A549 (cell line): ENCODE measurements around the gene RYR3. TPM values are rescaled to one million over a fixed set of nuclear protein-coding genes. Genes with fewer than 3 reads are reported as not detected.

Source experiments
- ATAC-seq, 2 experiments: fragments of 200-7000 bp in 1 of 2; fragments of >200 bp in 1 of 2; cut with Nextera tagmentation in 1 of 2; cut with Tn5 transposase in 1 of 2; 3 replicates each; pipeline versions ENCODE4 v1.8.0 to v1.9.1; 2018 to 2020; ENCODE audit warnings: mild to moderate bottlenecking in 1 of 2, moderate library complexity in 1 of 2
- CTCF ChIA-PET: fragments of 300-600 bp; sonication (Branson Sonifier 250); formaldehyde crosslinking; extraction: SDS; loops from one replicate; lab custom pipeline; 2021; ENCODE audit warnings: antibody characterized with exemption, inconsistent platforms; lab: Yijun Ruan, JAX
- POLR2A ChIA-PET: fragments of 350-600 bp; formaldehyde crosslinking; extraction: SDS; loops from one replicate; lab custom pipeline; 2021; ENCODE audit warnings: antibody characterized with exemption, inconsistent platforms; lab: Yijun Ruan, JAX
- DNase-seq, 2 experiments: peaks; one replicate each; pipeline versions ENCODE4 v3.0.0 to v3.0.0-alpha.2; 2011 to 2016; ENCODE audit warnings: low read depth in 1 of 2, low spot score in 1 of 2
- FAIRE-seq: peaks from 2 replicates; lab custom pipeline; 2011; peaks lifted over from hg19 to GRCh38; lab: Jason Lieb, UNC
- H3K27ac ChIP-seq, 2 experiments: fragments of >200 bp; sonication (Bioruptor Twin); formaldehyde crosslinking; 3 replicates each; pipeline ENCODE4 v1.5.1; 2016 to 2017
- H3K4me1 ChIP-seq: fragments of >200 bp; sonication (Bioruptor Twin); formaldehyde crosslinking; 3 replicates; pipeline ENCODE4 v1.6.1; 2016
- H3K4me2 ChIP-seq: fragments of >200 bp; sonication (Bioruptor Twin); formaldehyde crosslinking; 3 replicates; pipeline ENCODE4 v1.6.1; 2016
- H3K4me3 ChIP-seq: fragments of >200 bp; sonication (Bioruptor Twin); formaldehyde crosslinking; 3 replicates; pipeline ENCODE4 v1.5.1; 2016
- H3K9me3 ChIP-seq: fragments of >200 bp; sonication (Bioruptor Twin); formaldehyde crosslinking; 3 replicates; pipeline ENCODE4 v1.6.1; 2016
- ATOH8 ChIP-seq: fragments of 250-450 bp; sonication (Bioruptor Pico); IDR thresholded peaks from 2 replicates; pipeline ENCODE4 v1.5.0; 2020; ENCODE audit warnings: low read depth, mild to moderate bottlenecking, moderate library complexity
- CBX8 ChIP-seq: fragments of 200-600 bp; sonication (generic); IDR thresholded peaks from 2 replicates; pipeline ENCODE4 v1.6.1; 2016
- CEBPB ChIP-seq, 2 experiments: fragments of >200 bp in 1 of 2; sonication (Bioruptor Twin) in 1 of 2; formaldehyde crosslinking in 1 of 2; IDR thresholded peaks; 2 replicates each; pipeline ENCODE4 v1.6.1; 2012 to 2016
- CHD2 ChIP-seq: fragments of 150-350 bp; IDR thresholded peaks from 2 replicates; pipeline ENCODE4 v1.6.1; 2014; ENCODE audit warnings: low read length; ENCODE audit not compliant: partially characterized antibody
- CTCF ChIP-seq: fragments of >200 bp; sonication (Bioruptor Twin); formaldehyde crosslinking; IDR thresholded peaks from 3 replicates; pipeline ENCODE4 v1.5.1; 2016
- EP300 ChIP-seq, 2 experiments: fragments of >200 bp; sonication (Bioruptor Twin); formaldehyde crosslinking; IDR thresholded peaks; 2 replicates in 1 of 2; 3 replicates in 1 of 2; pipeline ENCODE4 v1.6.1; 2016 to 2017
- ESRRA ChIP-seq: fragments of 150-350 bp; IDR thresholded peaks from 2 replicates; pipeline ENCODE4 v1.6.1; 2014; ENCODE audit warnings: mild to moderate bottlenecking, low read length, borderline replicate concordance
- FOSB ChIP-seq: fragments of 250-450 bp; sonication (Bioruptor Pico); IDR thresholded peaks from 2 replicates; pipeline ENCODE4 v1.5.0; 2020; ENCODE audit warnings: mild to moderate bottlenecking, moderate library complexity
- GATA3 ChIP-seq: IDR thresholded peaks from 2 replicates; pipeline ENCODE4 v1.6.1; 2012; ENCODE audit warnings: borderline replicate concordance
- HDAC2 ChIP-seq: fragments of 200-600 bp; sonication (generic); IDR thresholded peaks from 2 replicates; pipeline ENCODE4 v1.6.1; 2016
- HEYL ChIP-seq: fragments of 250-450 bp; sonication (Bioruptor Pico); IDR thresholded peaks from 2 replicates; pipeline ENCODE4 v1.8.0; 2021; ENCODE audit warnings: mild to moderate bottlenecking, moderate library complexity
- HMGXB4 ChIP-seq: fragments of 250-450 bp; sonication (Bioruptor Pico); IDR thresholded peaks from 2 replicates; pipeline ENCODE4 v1.5.0; 2021; ENCODE audit warnings: mild to moderate bottlenecking, moderate library complexity, borderline replicate concordance
- HOXA7 ChIP-seq: fragments of 250-450 bp; sonication (Bioruptor Pico); IDR thresholded peaks from 2 replicates; pipeline ENCODE4 v1.5.0; 2020; ENCODE audit warnings: mild to moderate bottlenecking, moderate library complexity
- HOXB13 ChIP-seq: fragments of 250-450 bp; sonication (Bioruptor Pico); IDR thresholded peaks from 2 replicates; pipeline ENCODE4 v1.5.0; 2020; ENCODE audit warnings: low read depth, mild to moderate bottlenecking, moderate library complexity
- HOXB5 ChIP-seq: fragments of 250-450 bp; sonication (Bioruptor Pico); IDR thresholded peaks from 2 replicates; pipeline ENCODE4 v1.5.0; 2020; ENCODE audit warnings: mild to moderate bottlenecking, moderate library complexity
- KDM5A ChIP-seq: fragments of 200-600 bp; sonication (generic); IDR thresholded peaks from 2 replicates; pipeline ENCODE4 v1.6.1; 2016; ENCODE audit warnings: antibody characterized with exemption, mild to moderate bottlenecking
- MAFK ChIP-seq: fragments of 450-650 bp; IDR thresholded peaks from 2 replicates; pipeline ENCODE4 v1.6.1; 2014; ENCODE audit not compliant: partially characterized antibody
- MAX ChIP-seq: IDR thresholded peaks from 2 replicates; pipeline ENCODE4 v1.6.1; 2012
- MAZ ChIP-seq: fragments of 150-350 bp; IDR thresholded peaks from 2 replicates; pipeline ENCODE4 v1.6.1; 2014; ENCODE audit warnings: antibody characterized with exemption, low read depth, low read length, borderline replicate concordance
- MYC ChIP-seq: IDR thresholded peaks from 2 replicates; pipeline ENCODE4 v1.6.1; 2012; ENCODE audit warnings: mild to moderate bottlenecking, inconsistent platforms, low read length, improper control_type of control experiment, borderline replicate concordance
- NR3C1 ChIP-seq: fragments of >200 bp; sonication (Bioruptor Twin); formaldehyde crosslinking; IDR thresholded peaks from 3 replicates; pipeline ENCODE4 v1.6.1; 2017
- POLR2A ChIP-seq: IDR thresholded peaks from 2 replicates; pipeline ENCODE4 v1.6.1; 2012; ENCODE audit warnings: mild to moderate bottlenecking, low read length
- POLR2AphosphoS2 ChIP-seq: conservative IDR thresholded peaks from 2 replicates; pipeline ENCODE4 v1.6.1; 2012; ENCODE audit warnings: low read length, improper control_type of control experiment, inconsistent platforms
- RAD21 ChIP-seq, 2 experiments: fragments of >200 bp in 1 of 2; sonication (Bioruptor Twin) in 1 of 2; formaldehyde crosslinking in 1 of 2; IDR thresholded peaks in 1 of 2; conservative IDR thresholded peaks in 1 of 2; 2 replicates in 1 of 2; 3 replicates in 1 of 2; pipeline ENCODE4 v1.6.1; 2012 to 2018; ENCODE audit warnings: inconsistent platforms in 1 of 2
- RARB ChIP-seq: fragments of 250-450 bp; sonication (Bioruptor Pico); IDR thresholded peaks from 2 replicates; pipeline ENCODE4 v1.8.0; 2021; ENCODE audit warnings: mild to moderate bottlenecking, moderate library complexity
- SREBF2 ChIP-seq: fragments of 450-650 bp; IDR thresholded peaks from 2 replicates; pipeline ENCODE4 v1.6.1; 2014; ENCODE audit warnings: mild to moderate bottlenecking, moderate library complexity
- TP53 ChIP-seq: fragments of 250-450 bp; sonication (Bioruptor Pico); IDR thresholded peaks from 2 replicates; pipeline ENCODE4 v1.5.0; 2021; ENCODE audit warnings: mild to moderate bottlenecking, moderate library complexity
- USF2 ChIP-seq: fragments of 450-650 bp; IDR thresholded peaks from 2 replicates; pipeline ENCODE4 v1.6.1; 2014; ENCODE audit warnings: antibody characterized with exemption
- ZSCAN20 ChIP-seq: fragments of 250-450 bp; sonication (Bioruptor Pico); IDR thresholded peaks from 2 replicates; pipeline ENCODE4 v1.8.0; 2022; ENCODE audit warnings: mild to moderate bottlenecking, moderate library complexity
- WGBS: methylation state at CpG from one replicate; pipeline ENCODE4 v1.1.6; 2017; ENCODE audit errors: missing lambda C conversion rate; 5-methylcytosine and 5-hydroxymethylcytosine counted together
- polyA plus RNA-seq, 4 experiments: library from polyadenylated mRNA; depleted of rRNA in 3 of 4; stranded (reverse); fragments of >200 nt; fragmentation: RNase III in 1 of 4; extraction: RNeasy Plus Mini Kit Qiagen cat#74134 plus additional on column Dnase treatment in 1 of 4; gene quantifications; 2 replicates in 3 of 4; 3 replicates in 1 of 4; pipeline ENCODE4 v1.2.3, GENCODE V29; 2011 to 2017

RYR3 gene
- polyA plus RNA-seq, 2 of the 4 experiments (the other 2 are of a cell fraction): 0.03 TPM; not detected in 1

- POLR2A ChIA-PET: no interaction called here
- ATAC-seq (no peak), DNase-seq (no peak)
Observed at GRCh38 chr15:33467816-33468163, 157.0 kb downstream of the RYR3 start.

GRCh38 chr15:33468740-33469139 is 158.0 kb downstream of the RYR3 start:
- no peak overlapping the region for H3K4me3 ChIP-seq
- no peaks in the 10 kb centered on the region for H3K4me1 ChIP-seq
- H3K27ac ChIP-seq: no peak overlapping the region
- ChIA-PET CTCF (interaction anchor here (1.2 to 1.8 kb wide), 2 partner anchors 10 to 24 kb away, joined by 3 to 4 read pairs; no protein-coding TSS in a partner anchor), POLR2A (no interaction called here)
- ATAC-seq (no peak), FAIRE-seq (no peak), DNase-seq (no peak)
- TF ChIP-seq ATOH8 (no peak), CEBPB (IDR thresholded peaks at IDR 0.05) (no peak), TP53 (CRISPR knock-in tag) (no peak), HOXB13 (no peak), HDAC2 (no peak), CBX8 (no peak), CHD2 (no peak)
- 5% methylated on average over 3 of the region's 3 CpGs for WGBS
- H3K4me2 ChIP-seq: no peak overlapping the region
- H3K9me3 ChIP-seq: no peaks in the 10 kb centered on the region

More at GRCh38 chr15:33467816-33468163, 157.0 kb downstream of the RYR3 start:
- no peak for FAIRE-seq
- TF ChIP-seq RAD21 (conservative IDR thresholded peaks at IDR 0.05 in 1 of 2, IDR thresholded peaks at IDR 0.05 in 1 of 2) (no peak), MAFK (no peak), POLR2AphosphoS2 (no peak), CTCF (no peak), KDM5A (no peak), MAX (no peak), ESRRA (no peak), POLR2A (no peak), HOXB13 (no peak), GATA3 (no peak), HOXA7 (no peak), TP53 (CRISPR knock-in tag) (no peak), ATOH8 (no peak), ZSCAN20 (no peak), FOSB (CRISPR knock-in tag) (no peak), HEYL (CRISPR knock-in tag) (no peak)
- CTCF ChIA-PET: interaction anchor here (1.8 kb wide), 1 partner anchor 9 kb away, joined by 4 read pairs; no protein-coding TSS in a partner anchor
- no peak overlapping the region for H3K4me2 ChIP-seq
- no peaks in the 10 kb centered on the region for H3K4me1 ChIP-seq
- WGBS: 0% methylated on average over 1 of the region's 1 CpG
- no peaks in the 10 kb centered on the region for H3K9me3 ChIP-seq
- no peak overlapping the region for H3K27ac ChIP-seq
- no peak overlapping the region for H3K4me3 ChIP-seq

- no peak for DNase-seq
- POLR2A ChIA-PET: no interaction called here
- Histone ChIP-seq H3K4me2 (no peak overlapping the region), H3K27ac (no peak overlapping the region), H3K4me3 (no peak overlapping the region), H3K9me3 (no peaks in the 10 kb centered on the region), H3K4me1 (no peaks in the 10 kb centered on the region)
- CTCF ChIA-PET: no interaction called here
- WGBS: 20% methylated on average over 5 of the region's 5 CpGs
- ATAC-seq: no peak
- no peak for FAIRE-seq
- TF ChIP-seq EP300 (IDR thresholded peaks at IDR 0.05) (no peak), MYC (no peak), POLR2A (no peak), MAX (no peak), CHD2 (no peak), USF2 (no peak), SREBF2 (no peak), ATOH8 (no peak), HMGXB4 (CRISPR knock-in tag) (no peak), RARB (CRISPR knock-in tag) (no peak), ZSCAN20 (no peak), NR3C1 (no peak), MAZ (no peak), HOXB5 (CRISPR knock-in tag) (no peak)
Observed at GRCh38 chr15:33473005-33473404, 162.2 kb downstream of the RYR3 start.
